COLO668 (cell line): ENCODE measurements around the gene NOP53.
"Not testable (repeated sequence)": the region's sequence is repeated elsewhere in the genome, so short reads cannot be mapped to it uniquely, and the experiment has no call there.

ENCODE experiments used
- DNase-seq: peaks from one replicate; lab custom pipeline; 2025; ENCODE audit not compliant: unreplicated experiment; lab: John Stamatoyannopoulos, UW

NOP53 gene

DNA sequence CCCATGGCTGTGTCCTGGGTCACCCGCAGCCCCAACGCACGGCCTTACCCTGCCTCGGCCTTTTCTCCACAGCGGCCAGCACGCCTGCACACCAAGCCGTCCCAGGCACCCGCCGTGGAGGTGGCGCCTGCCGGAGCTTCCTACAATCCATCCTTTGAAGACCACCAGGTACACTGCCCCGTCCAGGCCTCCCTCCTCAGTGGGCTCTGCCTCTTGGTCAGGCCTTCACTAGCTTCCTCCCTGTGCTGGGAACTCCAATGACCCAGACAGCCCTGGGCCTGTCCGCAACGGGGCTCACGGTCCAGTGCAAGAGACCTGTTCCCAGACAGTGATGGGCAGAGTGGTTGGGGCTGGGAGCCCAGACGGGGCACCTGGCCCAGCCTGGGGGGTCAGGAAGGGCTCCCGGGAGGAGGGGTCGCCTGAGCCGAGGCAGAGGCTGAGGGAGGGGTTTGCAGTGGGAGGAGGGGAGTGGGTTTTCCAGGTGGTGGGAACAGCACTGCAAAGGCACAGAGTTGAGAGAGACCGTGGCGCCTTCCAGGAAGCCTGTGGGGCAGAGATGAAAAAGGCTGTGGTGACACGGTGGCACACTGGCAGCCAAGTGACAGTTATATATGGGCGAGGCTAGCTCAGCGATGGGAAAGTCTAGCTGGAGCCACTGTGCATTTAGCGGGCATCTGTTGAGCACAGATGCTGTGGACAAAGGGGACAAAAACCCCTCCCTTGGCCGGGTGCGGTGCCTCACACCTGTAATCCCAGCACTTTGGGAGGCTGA, 7.3 kb downstream of the NOP53 start:
- no peak for DNase-seq

DNA sequence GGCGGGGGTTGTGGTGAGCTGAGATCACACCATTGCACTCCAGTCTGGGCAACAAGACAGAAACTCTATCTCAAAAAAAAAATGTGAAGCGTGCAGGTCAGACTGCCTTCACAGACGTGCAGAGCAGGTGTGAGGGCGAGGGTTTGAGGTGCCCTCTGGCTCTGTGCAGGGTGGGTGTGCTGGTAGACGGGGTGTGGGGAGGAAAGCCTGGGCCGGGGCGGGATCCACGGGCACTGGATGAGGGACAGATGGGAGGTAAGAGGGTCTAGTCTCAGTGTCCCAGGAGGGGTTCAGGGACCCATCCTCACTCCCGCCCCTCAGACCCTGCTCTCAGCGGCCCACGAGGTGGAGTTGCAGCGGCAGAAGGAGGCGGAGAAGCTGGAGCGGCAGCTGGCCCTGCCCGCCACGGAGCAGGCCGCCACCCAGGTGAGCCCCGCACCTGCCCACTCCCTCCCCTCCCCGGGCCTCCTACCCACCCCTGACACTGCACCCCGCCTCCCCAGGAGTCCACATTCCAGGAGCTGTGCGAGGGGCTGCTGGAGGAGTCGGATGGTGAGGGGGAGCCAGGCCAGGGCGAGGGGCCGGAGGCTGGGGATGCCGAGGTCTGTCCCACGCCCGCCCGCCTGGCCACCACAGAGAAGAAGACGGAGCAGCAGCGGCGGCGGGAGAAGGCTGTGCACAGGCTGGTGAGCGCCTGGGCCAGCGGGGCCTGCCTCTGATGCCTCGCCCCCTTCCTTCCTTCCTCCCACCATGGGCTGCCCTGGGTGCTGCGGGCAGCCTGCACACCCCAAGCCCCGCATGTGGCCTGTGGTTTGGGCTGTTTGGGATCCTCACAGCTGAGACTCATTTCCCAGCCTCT, 9.1 kb downstream of the NOP53 start:
- DNase-seq: no peak

DNA sequence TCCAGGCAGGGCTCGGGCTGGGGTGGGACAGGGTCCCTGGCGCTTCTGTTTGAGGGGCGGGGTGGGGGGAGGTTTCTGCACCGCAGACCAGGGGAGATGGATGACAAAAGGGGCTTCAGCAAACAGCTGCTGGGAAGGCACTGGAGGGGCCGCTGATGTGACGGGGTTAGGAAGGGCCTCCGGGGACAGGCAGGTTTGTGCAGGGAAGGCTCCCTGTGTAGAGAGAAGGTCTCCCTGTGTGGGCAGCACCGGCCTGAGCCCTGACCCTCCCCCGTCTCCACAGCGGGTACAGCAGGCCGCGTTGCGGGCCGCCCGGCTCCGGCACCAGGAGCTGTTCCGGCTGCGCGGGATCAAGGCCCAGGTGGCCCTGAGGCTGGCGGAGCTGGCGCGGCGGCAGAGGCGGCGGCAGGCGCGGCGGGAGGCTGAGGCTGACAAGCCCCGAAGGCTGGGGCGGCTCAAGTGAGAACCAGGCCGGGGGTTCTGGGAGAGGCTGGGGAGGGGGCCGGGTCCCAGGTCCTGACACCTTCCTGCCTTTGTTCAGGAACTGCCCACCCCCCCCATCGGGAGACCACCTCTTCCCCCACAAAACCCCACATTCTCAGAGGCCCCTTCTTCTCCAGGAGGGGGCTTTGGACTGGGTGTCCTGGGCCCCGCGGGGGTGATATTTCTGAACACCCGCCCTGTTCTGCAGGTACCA, 9.9 kb downstream of the NOP53 start:
- DNase-seq: no peak

DNA sequence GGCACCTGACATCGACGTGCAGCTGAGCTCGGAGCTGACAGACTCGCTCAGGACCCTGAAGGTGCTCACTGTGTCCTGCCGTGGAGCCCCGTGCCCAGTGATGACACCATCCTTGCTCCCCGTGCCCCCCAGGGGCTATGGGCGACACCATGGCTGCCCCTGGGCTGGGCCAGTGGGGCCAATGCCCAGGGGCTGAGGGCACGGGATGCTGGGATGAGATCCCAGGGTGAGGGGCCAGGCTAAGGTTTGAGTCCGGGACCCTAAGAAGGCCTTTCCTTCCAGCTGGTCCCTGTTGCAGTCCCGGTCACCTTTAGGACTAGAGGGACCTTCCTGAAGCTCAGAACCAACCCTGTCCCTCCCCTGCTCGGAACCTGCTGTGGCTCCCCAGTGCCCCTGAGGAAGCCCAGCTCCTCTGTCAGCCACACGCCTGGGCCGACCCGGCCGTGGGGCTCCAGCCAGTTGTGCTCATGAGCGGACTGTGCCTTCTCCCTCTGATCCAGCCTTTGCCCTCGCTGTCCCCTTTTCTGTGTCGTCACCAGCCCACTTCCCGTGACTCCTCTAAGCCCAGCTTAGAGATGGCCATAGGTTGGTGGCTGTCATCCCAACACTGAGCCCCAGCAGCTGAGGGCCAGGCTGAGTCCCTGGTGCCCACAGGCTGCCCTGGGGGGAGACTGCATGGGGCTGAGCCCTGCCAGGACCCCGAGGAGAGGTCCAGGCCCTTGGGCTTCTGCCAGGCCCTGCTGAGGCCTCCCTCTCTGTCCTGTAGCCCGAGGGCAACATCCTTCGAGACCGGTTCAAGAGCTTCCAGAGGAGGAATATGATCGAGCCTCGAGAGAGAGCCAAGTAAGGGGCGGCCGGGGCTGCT, 10.6 kb downstream of the NOP53 start:
- DNase-seq: no peak

DNA sequence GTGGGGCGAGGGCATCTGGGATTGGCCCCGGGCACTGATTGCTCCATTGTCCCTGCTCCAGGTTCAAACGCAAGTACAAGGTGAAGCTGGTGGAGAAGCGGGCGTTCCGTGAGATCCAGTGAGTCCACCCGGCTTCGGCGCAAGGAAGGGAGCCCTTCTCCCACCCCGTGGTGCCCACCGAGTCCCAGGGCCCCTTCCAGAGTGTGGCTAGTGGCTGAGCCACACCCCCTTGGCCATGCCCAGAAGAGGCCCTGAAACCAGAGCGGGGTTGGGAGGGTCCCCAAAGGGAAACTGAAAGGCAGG, 11.2 kb downstream of the NOP53 start:
- DNase-seq: no peak

DNA sequence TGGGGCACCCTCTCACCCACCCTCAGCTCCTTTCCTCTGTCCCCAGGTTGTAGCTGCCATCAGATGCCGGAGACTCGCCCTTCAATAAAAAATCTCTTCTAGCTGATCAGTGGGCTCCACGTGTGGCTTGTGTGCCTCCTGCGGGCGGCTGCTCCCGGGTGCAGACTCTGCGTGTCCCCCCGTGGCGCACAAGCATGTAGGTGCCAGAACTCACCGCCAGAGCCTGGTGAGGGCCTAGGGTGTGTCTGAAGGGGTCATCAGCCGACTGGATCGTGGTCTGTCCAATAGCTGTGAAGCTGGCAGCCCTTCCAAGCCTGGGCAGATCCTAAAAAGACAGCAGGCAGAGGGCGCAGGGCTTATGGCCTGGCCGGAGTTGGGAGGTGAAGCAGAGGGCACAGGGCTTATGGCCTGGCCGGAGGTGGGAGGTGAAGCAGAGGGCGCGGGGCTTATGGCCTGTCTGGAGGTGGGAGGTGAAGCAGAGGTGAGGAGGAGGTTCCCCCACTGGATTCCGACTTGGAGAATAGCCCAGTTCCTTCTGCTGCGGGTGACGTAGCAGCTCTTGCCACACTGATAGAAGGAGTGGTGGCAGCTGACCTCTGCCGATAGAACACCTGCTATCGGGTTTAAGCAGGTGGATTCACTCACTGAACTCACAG, 11.7 kb downstream of the NOP53 start:
- DNase-seq: no peak

DNA sequence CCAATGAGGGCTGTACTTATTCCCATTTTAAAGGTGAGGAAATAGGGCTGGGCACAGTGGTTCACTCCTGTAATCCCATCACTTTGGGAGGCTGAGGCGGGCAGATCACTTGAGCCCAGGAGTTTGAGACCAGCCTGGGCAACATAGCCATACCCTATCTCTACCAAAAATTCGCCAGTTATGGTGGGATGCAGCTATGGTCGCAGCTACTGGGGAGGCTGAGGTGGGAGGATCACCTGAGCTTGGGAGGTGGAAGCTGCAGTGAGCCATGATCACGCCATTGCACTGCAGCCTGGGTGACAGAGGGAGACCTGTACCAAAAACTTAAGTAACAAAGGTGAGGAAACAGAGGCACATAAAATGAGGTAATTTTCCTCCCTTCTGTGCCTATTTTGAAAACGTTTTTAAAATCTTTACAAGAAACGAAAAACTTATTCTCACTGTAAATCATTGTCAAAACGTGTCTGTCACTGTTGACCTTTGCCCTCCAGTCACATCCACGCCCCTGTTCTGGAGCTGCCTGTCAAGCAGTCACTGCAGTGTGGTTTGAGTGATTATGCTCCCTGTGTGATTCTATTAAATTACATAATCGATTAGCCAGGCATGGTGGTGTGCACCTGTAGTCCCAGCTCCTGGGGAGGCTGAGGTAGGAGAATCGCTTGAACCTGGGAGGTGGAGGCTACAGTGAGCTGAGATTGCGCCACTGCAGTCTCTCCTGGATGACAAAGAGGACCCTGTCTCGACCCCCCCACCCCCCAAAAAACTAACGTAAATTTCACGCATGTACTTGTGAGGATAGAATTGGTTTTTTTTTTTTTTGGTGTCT, 12.5 kb downstream of the NOP53 start:
- no peak for DNase-seq

DNA sequence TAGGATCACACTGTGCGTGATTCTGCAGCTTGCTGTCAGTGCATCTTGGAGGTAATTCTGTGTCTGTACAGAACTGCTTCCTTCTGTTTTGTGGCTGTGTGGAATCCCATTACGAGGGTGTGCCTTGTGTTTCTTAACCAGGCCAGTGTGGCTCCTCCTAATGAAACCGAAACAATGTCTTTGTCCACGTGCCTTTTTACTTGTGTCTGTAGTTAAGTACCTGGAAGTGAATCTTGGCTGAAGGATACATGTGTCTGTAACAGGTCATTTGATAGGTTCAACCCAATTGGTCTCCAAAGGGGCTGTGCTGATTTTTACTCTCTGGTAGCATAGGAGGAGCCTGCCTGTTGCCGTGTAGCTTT, 13.1 kb downstream of the NOP53 start:
- no peak for DNase-seq

DNA sequence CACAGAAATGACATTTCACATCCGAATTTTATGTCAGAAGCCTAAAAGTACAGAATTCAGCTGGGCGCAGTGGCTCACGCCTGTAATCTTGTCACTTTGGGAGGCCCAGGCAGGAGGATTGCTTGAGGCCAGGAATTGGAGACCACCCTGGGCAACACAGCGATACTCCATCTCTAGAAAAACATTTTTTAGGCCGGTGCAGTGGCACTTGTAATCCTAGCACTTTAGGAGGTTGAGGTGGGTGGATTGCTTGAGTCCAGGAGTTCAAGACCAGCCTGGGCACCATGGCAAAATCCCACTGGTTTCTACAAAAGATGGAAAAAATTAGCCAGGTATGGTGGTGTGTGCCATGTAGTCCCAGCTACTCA, 15.3 kb downstream of the NOP53 start:
- DNase-seq: no peak

DNA sequence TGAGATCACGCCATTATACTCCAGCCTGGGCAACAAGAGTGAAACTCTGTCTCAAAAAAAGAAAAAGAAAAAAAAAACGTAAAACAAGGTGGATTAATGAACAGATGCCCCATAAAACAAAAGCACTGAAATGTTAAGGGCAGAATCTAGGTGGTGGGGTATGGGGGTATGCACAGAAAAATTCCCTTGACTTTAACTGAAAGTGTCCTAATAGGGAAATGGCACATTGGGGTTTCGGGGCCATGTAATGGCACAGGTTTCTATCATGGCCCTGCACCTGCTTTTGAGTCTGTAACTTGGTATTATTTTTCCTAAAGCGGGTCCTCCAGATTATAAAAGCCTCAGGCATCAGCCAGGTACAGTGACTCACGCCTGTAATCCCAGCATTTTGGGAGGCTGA, 16.2 kb downstream of the NOP53 start:
- no peak for DNase-seq

DNA sequence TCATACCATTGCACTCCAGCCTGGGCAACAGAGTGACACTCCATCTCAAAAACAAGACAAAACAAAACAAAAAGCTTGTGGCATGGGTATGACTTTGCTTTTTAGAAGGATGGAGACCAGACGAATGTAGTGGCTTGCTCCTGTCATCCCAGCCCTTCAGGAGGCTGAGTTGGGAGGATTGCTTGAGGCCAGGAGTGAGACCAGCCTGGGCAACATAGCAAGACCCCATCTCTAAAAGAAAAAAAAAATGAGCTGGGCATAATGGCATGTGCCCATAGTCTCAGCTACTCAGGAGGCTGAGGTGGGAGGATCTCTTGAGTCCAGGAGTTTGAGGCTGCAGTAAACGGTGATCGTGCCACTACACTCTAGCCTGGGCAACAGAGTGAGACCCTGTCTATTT, 16.8 kb downstream of the NOP53 start:
- DNase-seq: no peak

DNA sequence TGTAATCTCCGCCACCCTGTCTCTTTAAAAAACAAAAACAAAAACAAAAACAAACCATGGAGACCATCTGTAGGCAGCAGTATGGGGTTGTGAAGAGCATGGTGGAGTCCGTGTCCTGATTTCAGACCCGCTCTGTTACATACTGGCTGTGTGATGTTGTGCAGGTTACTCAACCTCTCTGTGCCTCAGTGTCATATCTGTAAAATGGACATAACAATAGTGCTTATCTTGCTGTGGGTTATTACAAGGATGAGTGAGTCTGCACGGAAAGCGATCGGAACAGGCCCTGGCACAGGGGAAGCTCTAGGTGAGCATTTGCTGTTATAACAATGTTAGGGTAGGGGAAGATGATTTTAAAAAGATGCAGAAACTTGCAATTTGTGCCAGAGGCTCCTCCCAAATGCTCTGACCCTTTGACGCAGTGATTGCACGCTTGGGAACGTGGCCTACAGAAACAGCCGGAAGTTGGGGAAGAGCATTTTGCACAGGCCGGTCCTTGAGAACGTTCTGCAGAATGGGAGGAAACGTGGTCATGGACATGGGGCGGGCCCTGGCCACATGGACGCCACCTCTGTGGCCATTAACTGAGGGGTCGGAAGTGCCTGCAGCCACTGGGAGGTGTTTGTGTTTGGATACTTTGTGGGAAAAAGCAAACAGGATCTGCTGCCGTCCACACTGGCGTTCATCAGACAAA, 17.4 kb downstream of the NOP53 start:
- DNase-seq: peak; percentile 7

DNA sequence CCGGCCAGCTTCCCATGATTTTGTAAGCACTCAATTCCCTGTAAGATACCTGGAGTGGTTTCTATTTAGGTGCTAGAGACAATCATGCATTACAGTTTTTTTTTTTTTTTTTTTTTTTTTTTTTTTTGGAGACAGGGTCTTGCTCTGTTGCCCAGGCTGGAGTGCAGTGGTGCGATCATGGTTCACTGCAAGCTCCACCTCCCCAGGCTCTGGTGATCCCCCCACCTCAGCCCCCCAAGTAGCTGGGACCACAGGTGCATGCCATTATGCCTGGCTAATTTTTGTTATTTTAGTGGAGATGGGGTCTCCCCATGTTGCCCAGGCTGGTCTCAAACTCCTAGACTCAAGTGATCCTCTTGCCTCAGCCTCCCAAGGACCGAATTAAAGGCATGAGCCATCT, 19.4 kb downstream of the NOP53 start:
- DNase-seq: not testable (repeated sequence)

DNA sequence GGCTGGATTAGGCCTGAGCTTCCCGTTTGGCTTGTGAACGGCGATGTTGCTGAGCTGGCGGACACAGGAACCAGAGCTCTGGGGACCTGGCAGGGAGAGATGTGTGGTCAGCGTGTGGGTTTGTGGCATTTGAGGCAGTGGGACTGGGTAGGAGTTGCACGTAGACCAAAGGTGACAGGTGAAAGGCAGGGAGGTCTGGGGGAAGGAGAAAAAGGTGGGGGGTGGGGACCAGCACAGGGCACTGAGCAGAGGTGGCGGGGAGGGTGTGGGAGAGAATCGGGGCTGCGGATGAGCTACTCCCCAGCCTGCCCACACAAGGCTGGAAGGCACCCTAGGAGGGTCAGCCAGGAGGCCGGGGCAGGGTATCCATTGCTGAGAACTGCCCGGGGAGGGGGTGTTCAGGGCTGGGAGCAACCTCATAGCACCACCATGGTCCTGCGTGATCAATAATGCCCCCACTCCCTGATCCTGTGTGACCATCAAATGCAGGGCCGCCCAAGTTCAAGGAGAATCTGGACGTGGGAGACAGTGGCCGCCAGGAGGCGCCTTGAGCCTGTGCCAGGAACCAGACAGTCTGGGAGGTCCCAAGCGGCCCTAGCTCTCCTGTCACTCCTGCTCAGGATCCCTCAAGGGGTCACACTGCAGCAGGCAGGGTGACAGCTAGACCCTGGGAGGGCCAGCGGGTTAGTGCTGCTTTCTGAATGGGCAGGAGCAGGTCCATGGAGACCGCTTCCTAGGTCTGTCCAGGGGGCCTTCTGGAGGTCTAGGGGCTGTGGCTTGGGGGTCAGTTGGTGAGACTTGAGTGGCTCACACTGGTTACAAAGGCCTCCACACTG, 20.4 kb downstream of the NOP53 start:
- DNase-seq: peak; percentile 77

DNA sequence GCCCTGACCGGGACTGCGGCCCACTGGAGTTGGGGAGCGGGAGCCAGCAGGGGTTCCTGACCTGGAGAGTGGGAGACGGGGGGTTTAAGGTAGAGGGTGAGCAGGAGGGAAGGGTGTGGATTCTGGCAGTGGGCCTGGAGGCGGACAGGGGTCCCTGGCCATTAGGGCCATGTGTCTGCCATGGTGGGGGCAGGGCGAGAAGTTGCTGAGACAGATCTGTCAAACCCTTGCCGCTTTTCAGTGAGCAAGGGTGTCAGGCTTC, 20.9 kb downstream of the NOP53 start:
- DNase-seq: no peak

DNA sequence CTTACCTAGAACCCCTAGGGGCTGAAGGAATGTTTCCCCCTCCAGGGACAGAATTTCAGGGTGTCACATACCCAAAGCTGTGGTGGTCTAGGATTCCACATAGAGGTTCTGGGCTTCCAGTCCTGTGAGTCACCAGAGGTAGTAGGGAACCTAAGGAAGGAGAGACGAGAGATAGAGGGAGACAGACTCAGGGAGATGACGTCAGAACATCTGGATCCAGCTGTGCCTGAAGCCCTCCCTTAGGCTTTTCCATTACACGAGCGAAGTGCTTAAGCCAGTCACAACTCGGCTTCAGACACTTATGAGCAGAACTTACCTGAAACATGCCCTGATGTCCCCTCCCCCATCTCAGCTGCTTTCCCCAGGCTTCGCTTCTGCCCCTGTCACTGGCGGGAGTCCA, 21.3 kb downstream of the NOP53 start:
- DNase-seq: no peak

DNA sequence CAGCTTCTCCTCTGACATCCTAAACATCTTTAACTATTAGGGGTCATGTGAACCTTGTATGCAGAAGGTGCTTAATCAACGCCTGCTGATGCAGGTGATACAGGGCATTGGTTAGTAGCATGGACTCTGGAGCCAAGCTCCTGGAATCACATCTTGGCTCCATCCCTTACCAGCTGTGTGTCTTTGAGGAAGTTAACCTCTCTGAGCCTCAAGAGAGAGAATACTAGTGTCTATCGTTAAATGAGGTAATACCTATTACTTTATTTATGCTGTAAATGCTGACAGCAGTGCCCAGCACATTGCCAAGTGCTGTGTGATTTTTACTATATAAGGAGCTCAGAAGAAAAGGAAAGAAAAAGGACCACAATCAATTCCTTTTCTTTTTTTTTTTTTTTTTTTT, 22.0 kb downstream of the NOP53 start:
- DNase-seq: no peak

DNA sequence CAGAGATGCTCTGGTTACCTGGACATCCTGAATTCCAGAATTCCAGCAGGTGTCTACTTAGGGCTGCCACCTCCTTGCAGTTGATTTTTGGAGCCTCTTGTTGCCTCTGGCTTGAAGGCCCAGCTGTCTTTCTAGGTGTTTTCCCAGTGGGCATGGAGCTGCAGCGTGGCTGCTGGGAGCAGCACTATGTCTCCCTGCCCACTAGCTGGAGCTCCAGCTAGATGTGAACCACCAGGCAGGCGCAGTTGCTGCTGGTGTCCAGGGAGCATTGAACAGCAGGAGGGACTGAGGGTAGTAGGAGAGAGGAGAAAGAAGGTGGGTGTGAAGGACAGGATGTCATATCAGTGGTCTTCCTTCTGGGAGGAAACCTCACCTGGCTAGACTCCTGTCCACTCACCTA, 23.3 kb downstream of the NOP53 start:
- peak; percentile 2 for DNase-seq

DNA sequence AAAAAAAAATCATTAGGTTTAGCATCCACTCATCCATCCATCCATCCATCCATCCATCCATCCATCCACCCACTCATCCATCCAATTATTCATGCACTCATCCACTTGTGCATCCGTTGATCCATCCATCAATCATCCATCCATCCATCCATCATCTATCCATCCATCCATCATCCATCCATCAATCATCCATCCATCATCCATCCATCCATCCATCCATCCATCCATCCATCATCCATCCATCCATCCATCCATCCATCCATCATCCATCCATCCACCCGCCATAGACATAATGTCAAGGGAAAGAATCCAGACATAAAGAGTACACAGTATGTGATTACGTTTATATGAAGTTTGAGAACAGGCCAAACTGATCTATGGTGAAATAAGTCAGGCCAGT, 24.2 kb downstream of the NOP53 start:
- DNase-seq: no peak
